ENCODE results near the gene LRRC37A3. TPM values are rescaled to one million over a fixed set of nuclear protein-coding genes. Genes with fewer than 3 reads are reported as not detected.
A peak's percentile ranks its signal among the peaks of the same experiment; 100 is the strongest.
"Not testable (repeated sequence)": the region's sequence is repeated elsewhere in the genome, so short reads cannot be mapped to it uniquely, and the experiment has no call there.

The LRRC37A3 gene
- total and polyA plus RNA-seq, 2 donors: 1.7 to 19.0 TPM

DNA sequence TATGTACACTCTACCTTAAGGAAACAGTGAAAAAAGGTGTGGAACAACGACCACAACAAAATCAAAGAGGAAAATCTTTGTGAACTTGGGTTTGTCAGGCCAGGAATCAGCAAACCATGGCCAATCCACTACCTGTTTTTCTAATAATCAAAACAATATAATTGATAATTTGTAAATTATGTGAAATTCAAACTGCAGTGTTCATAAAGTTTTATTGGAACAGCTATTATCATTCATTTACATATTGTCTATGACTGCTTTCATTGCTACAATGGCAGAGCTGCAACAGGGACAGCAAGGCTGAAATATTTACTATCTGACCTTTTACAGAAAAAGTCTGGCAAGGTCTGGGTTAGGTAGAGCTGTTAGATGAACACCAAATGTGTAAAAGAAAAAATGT, 4.0 kb downstream of the LRRC37A3 start:
- DNase-seq (ENCODE audit: extremely low spot score); H3K4me3 ChIP-seq (ENCODE audit: low read depth, low read length): not testable (repeated sequence)
- 68% methylated on average over 1 of the region's 1 CpG for WGBS

GRCh38 chr17:64910191-64910514, 9.1 kb downstream of the LRRC37A3 start:
- not testable (repeated sequence) for H3K36me3 ChIP-seq (ENCODE audit: insufficient read depth); H3K4me3 ChIP-seq (ENCODE audit: low read depth, low read length); H3K4me1 ChIP-seq (ENCODE audit: insufficient read depth); H3K27ac ChIP-seq (ENCODE audit: low read depth); DNase-seq (ENCODE audit: extremely low spot score)
- 89% methylated on average over 1 of the region's 3 CpGs for WGBS

More for the DNA sequence above, 4.0 kb downstream of the LRRC37A3 start:
- H3K36me3 ChIP-seq (ENCODE audit: insufficient read depth); H3K27ac ChIP-seq (ENCODE audit: low read depth); H3K4me1 ChIP-seq (ENCODE audit: insufficient read depth): not testable (repeated sequence)

- H3K4me1 ChIP-seq (ENCODE audit: insufficient read depth); DNase-seq (ENCODE audit: extremely low spot score): not testable (repeated sequence)
- WGBS: 89% methylated on average over 6 of the region's 7 CpGs
These were observed 9.6 kb downstream of the LRRC37A3 start for GRCh38 chr17:64909511-64910190.

GRCh38 chr17:64904069-64904468, 15.2 kb downstream of the LRRC37A3 start:
- 97% methylated on average over 2 of the region's 5 CpGs for WGBS
- DNase-seq (ENCODE audit: extremely low spot score); H3K4me3 ChIP-seq (ENCODE audit: low read depth, low read length); H3K4me1 ChIP-seq (ENCODE audit: insufficient read depth); H3K36me3 ChIP-seq (ENCODE audit: insufficient read depth); H3K27ac ChIP-seq (ENCODE audit: low read depth): not testable (repeated sequence)

More at GRCh38 chr17:64909511-64910190, 9.6 kb downstream of the LRRC37A3 start:
- not testable (repeated sequence) for H3K4me3 ChIP-seq (ENCODE audit: low read depth, low read length); H3K27ac ChIP-seq (ENCODE audit: low read depth); H3K36me3 ChIP-seq (ENCODE audit: insufficient read depth)

GRCh38 chr17:64897136-64897535, 22.1 kb downstream of the LRRC37A3 start:
- not testable (repeated sequence) for DNase-seq (ENCODE audit: extremely low spot score); H3K27ac ChIP-seq (ENCODE audit: low read depth); H3K4me3 ChIP-seq (ENCODE audit: low read depth, low read length); H3K36me3 ChIP-seq (ENCODE audit: insufficient read depth); H3K4me1 ChIP-seq (ENCODE audit: insufficient read depth)
- WGBS: 93% methylated on average over 15 of the region's 15 CpGs

- DNase-seq (ENCODE audit: extremely low spot score); H3K27ac ChIP-seq (ENCODE audit: low read depth); H3K4me3 ChIP-seq (ENCODE audit: low read depth, low read length); H3K4me1 ChIP-seq (ENCODE audit: insufficient read depth); H3K36me3 ChIP-seq (ENCODE audit: insufficient read depth): not testable (repeated sequence)
- WGBS: 96% methylated on average over 27 of the region's 29 CpGs
These were observed 45.1 kb downstream of the LRRC37A3 start for GRCh38 chr17:64874210-64874609.

GRCh38 chr17:64847504-64848466, 71.5 kb downstream of the LRRC37A3 start:
- H3K4me1 ChIP-seq (ENCODE audit: insufficient read depth); H3K36me3 ChIP-seq (ENCODE audit: insufficient read depth); H3K4me3 ChIP-seq (ENCODE audit: low read depth, low read length); DNase-seq (ENCODE audit: extremely low spot score); H3K27ac ChIP-seq (ENCODE audit: low read depth): not testable (repeated sequence)
- 57% methylated on average over 47 of the region's 49 CpGs for whole genome bisulfite sequencing

- H3K4me1 ChIP-seq (ENCODE audit: insufficient read depth); H3K27ac ChIP-seq (ENCODE audit: low read depth); H3K4me3 ChIP-seq (ENCODE audit: low read depth, low read length); H3K36me3 ChIP-seq (ENCODE audit: insufficient read depth); DNase-seq (ENCODE audit: extremely low spot score): not testable (repeated sequence)
- 75% methylated on average over 3 of the region's 4 CpGs for WGBS
These were observed 72.4 kb downstream of the LRRC37A3 start for GRCh38 chr17:64846892-64847291.

- H3K27ac ChIP-seq (ENCODE audit: low read depth); DNase-seq (ENCODE audit: extremely low spot score); H3K4me1 ChIP-seq (ENCODE audit: insufficient read depth); H3K4me3 ChIP-seq (ENCODE audit: low read depth, low read length); H3K36me3 ChIP-seq (ENCODE audit: insufficient read depth): not testable (repeated sequence)
- WGBS: 85% methylated on average over 8 of the region's 8 CpGs
These were observed 75.4 kb downstream of the LRRC37A3 start for GRCh38 chr17:64843918-64844317.

GRCh38 chr17:64842900-64843299, 76.4 kb downstream of the LRRC37A3 start:
- DNase-seq (ENCODE audit: extremely low spot score); H3K27ac ChIP-seq (ENCODE audit: low read depth); H3K4me1 ChIP-seq (ENCODE audit: insufficient read depth); H3K4me3 ChIP-seq (ENCODE audit: low read depth, low read length); H3K36me3 ChIP-seq (ENCODE audit: insufficient read depth): not testable (repeated sequence)
- 87% methylated on average over 3 of the region's 3 CpGs for WGBS

GRCh38 chr17:64840960-64841359, 78.3 kb downstream of the LRRC37A3 start:
- 64% methylated on average over 2 of the region's 2 CpGs for WGBS
- H3K4me3 ChIP-seq (ENCODE audit: low read depth, low read length); DNase-seq (ENCODE audit: extremely low spot score); H3K4me1 ChIP-seq (ENCODE audit: insufficient read depth); H3K27ac ChIP-seq (ENCODE audit: low read depth); H3K36me3 ChIP-seq (ENCODE audit: insufficient read depth): not testable (repeated sequence)

- WGBS: 90% methylated on average over 5 of the region's 5 CpGs
- H3K4me1 ChIP-seq (ENCODE audit: insufficient read depth); DNase-seq (ENCODE audit: extremely low spot score); H3K27ac ChIP-seq (ENCODE audit: low read depth); H3K4me3 ChIP-seq (ENCODE audit: low read depth, low read length); H3K36me3 ChIP-seq (ENCODE audit: insufficient read depth): not testable (repeated sequence)
These were observed 80.8 kb downstream of the LRRC37A3 start for GRCh38 chr17:64838513-64838912.

DNA sequence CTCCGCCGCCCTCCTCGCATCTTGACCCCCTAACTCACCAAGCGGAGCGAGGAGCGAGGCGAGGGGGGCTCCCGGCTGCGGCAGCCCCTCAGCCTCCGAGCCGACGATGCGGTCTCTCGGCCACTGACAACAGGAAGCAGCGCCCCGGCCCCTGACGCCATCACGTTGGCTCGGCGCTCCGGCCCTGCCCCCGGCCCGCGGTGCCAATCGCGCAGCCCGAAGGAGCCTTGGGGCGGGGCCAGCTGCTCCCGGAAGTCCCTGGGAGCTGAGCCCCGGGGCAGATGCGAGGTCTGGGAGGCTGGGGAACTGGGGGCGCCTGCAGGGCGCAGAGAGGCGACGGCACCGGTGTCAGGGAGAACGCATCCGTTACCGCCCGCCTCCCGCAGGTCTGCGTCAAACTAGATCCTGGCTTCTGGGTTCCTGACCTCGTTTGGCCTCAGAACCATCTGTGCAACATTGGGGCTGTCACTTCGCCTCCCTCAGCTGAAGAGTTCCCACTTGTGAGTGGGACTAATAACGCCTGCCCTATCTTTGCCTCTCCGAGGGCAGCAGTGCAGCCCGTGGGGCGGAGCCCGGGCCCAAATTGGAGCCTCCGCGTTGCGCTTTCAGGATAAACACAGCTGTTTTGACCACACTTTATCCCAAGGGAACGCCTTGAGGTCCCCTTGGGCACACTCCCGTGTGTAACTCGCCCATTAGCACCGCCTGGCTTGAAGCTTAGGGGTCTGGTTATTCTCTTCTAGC, 82.1 kb downstream of the LRRC37A3 start:
- Histone ChIP-seq H3K4me3 (ENCODE audit: low read depth, low read length) (peak overlapping the region; percentile 45), H3K27ac (ENCODE audit: low read depth) (peak overlapping the region; percentile 40)
- WGBS: under 1% methylated on average over 54 of the region's 56 CpGs
- H3K36me3 ChIP-seq (ENCODE audit: insufficient read depth); DNase-seq (ENCODE audit: extremely low spot score); H3K4me1 ChIP-seq (ENCODE audit: insufficient read depth): not testable (repeated sequence)
